BLaER1 treated with 17β-estradiol and CSF1 and Interleukin-3, amounts not matched to agents 10 nM and 100 nM (cell line): ENCODE measurements around the gene FAM3D.
"Not testable (repeated sequence)": the region's sequence is repeated elsewhere in the genome, so short reads cannot be mapped to it uniquely, and the experiment has no call there.

Experiments
- H3K27ac ChIP-seq, 11 experiments: shearing (Covaris generic); formaldehyde crosslinking; 2 replicates each; pipeline ENCODE4 v1.8.1; 2022
- H3K27me3 ChIP-seq, 11 experiments: shearing (Covaris generic); formaldehyde crosslinking; 2 replicates each; pipeline ENCODE4 v1.8.1; 2022
- H3K36me3 ChIP-seq, 11 experiments: shearing (Covaris generic); formaldehyde crosslinking; 2 replicates each; pipeline ENCODE4 v1.8.1; 2022
- H3K4me1 ChIP-seq, 10 experiments: shearing (Covaris generic); formaldehyde crosslinking; 2 replicates each; pipeline ENCODE4 v1.8.1; 2022
- H3K4me2 ChIP-seq, 11 experiments: shearing (Covaris generic); formaldehyde crosslinking; 2 replicates each; pipeline ENCODE4 v1.8.1; 2022
- H3K4me3 ChIP-seq, 10 experiments: shearing (Covaris generic); formaldehyde crosslinking; 2 replicates each; pipeline ENCODE4 v1.8.1; 2022
- H3K9ac ChIP-seq, 11 experiments: shearing (Covaris generic); formaldehyde crosslinking; 2 replicates each; pipeline ENCODE4 v1.8.1; 2022
- H3K9me3 ChIP-seq, 11 experiments: shearing (Covaris generic); formaldehyde crosslinking; replicated peaks in 1 of 11; 2 replicates each; pipeline ENCODE4 v1.8.1; 2022
- H4K20me1 ChIP-seq, 11 experiments: shearing (Covaris generic); formaldehyde crosslinking; 2 replicates each; pipeline ENCODE4 v1.8.1; 2022
- Cebpa-rat ChIP-seq, 11 experiments: shearing (Covaris generic); IDR thresholded peaks; 2 replicates each; pipeline ENCODE4 v1.8.1; 2022

Gene FAM3D

GRCh38 chr3:58688574-58688973 is 22.0 kb upstream of the FAM3D start:
- no peak overlapping the region for H3K27ac ChIP-seq
- peaks cover 49 to 79% (median 69%) of the 10 kb centered on the region in 11 experiments for H3K9me3 ChIP-seq
- H3K9ac ChIP-seq: no peak overlapping the region
- H4K20me1 ChIP-seq: no peaks in the 10 kb centered on the region
- no peak for TF ChIP-seq Cebpa-rat (IDR thresholded peaks at IDR 0.05)
- H3K4me3 ChIP-seq: no peak overlapping the region
- H3K4me2 ChIP-seq: no peak overlapping the region
- no peaks in the 10 kb centered on the region for H3K27me3 ChIP-seq
- H3K4me1 ChIP-seq: peaks cover 0 to 5% (median 2%) of the 10 kb centered on the region in 10 experiments; a peak in 14 of 20 replicates
- peaks cover 0 to 4% (median 0%) of the 10 kb centered on the region in 11 experiments; a peak in 2 of 22 replicates for H3K36me3 ChIP-seq

GRCh38 chr3:58686847-58687246 is 20.3 kb upstream of the FAM3D start:
- Histone ChIP-seq H3K4me3 (no peak overlapping the region), H3K4me2 (no peak overlapping the region), H3K36me3 (peaks cover 0 to 4% (median 0%) of the 10 kb centered on the region in 11 experiments; a peak in 2 of 22 replicates), H3K4me1 (peaks cover 4 to 12% (median 8%) of the 10 kb centered on the region in 10 experiments; a peak in 15 of 20 replicates), H3K27me3 (no peaks in the 10 kb centered on the region), H3K9me3 (peaks cover 36 to 68% (median 54%) of the 10 kb centered on the region in 11 experiments), H3K27ac (no peak overlapping the region), H3K9ac (no peak overlapping the region), H4K20me1 (no peaks in the 10 kb centered on the region)
- no peak for TF ChIP-seq Cebpa-rat (IDR thresholded peaks at IDR 0.05)

GRCh38 chr3:58685641-58686040 is 19.1 kb upstream of the FAM3D start:
- Histone ChIP-seq H3K36me3 (no peaks in the 10 kb centered on the region; a peak in 2 of 22 replicates), H3K4me2 (no peak overlapping the region), H3K9ac (no peak overlapping the region), H3K27me3 (no peaks in the 10 kb centered on the region), H3K27ac (no peak overlapping the region), H3K4me1 (peaks cover 4 to 12% (median 8%) of the 10 kb centered on the region in 10 experiments; a peak in 15 of 20 replicates), H3K9me3 (peaks cover 24 to 56% (median 42%) of the 10 kb centered on the region in 11 experiments), H4K20me1 (no peaks in the 10 kb centered on the region), H3K4me3 (no peak overlapping the region)
- no peak for TF ChIP-seq Cebpa-rat (IDR thresholded peaks at IDR 0.05)

GRCh38 chr3:58683466-58683865 is 16.9 kb upstream of the FAM3D start:
- no peak overlapping the region for H3K9ac ChIP-seq
- no peak for TF ChIP-seq Cebpa-rat (IDR thresholded peaks at IDR 0.05)
- peaks cover 7 to 20% (median 13%) of the 10 kb centered on the region in 10 experiments; a peak in 18 of 20 replicates for H3K4me1 ChIP-seq
- no peaks in the 10 kb centered on the region for H3K36me3 ChIP-seq
- no peaks in the 10 kb centered on the region for H4K20me1 ChIP-seq
- peak overlapping the region; percentile 1 to 38 (median 24); a peak in 9 of 22 replicates for H3K4me2 ChIP-seq
- no peak overlapping the region for H3K27ac ChIP-seq
- no peak overlapping the region for H3K4me3 ChIP-seq
- peaks cover 2 to 34% (median 20%) of the 10 kb centered on the region in 11 experiments; a peak in 21 of 22 replicates for H3K9me3 ChIP-seq
- H3K27me3 ChIP-seq: no peaks in the 10 kb centered on the region

- Histone ChIP-seq H3K4me1 (peaks cover 11 to 24% (median 17%) of the 10 kb centered on the region in 10 experiments; a peak in 18 of 20 replicates), H3K9ac (no peak overlapping the region), H3K27me3 (no peaks in the 10 kb centered on the region), H3K36me3 (no peaks in the 10 kb centered on the region), H3K4me2 (peak overlapping the region; percentile 1 to 38 (median 24); a peak in 9 of 22 replicates), H4K20me1 (no peaks in the 10 kb centered on the region), H3K27ac (no peak overlapping the region), H3K4me3 (no peak overlapping the region), H3K9me3 (peaks cover 0 to 32% (median 16%) of the 10 kb centered on the region in 11 experiments; a peak in 17 of 22 replicates)
- no peak for TF ChIP-seq Cebpa-rat (IDR thresholded peaks at IDR 0.05)
Observed at GRCh38 chr3:58683001-58683458, 16.5 kb upstream of the FAM3D start.

- no peak for TF ChIP-seq Cebpa-rat (IDR thresholded peaks at IDR 0.05)
- H3K27ac ChIP-seq: no peak overlapping the region
Observed at GRCh38 chr3:58681863-58682262, 15.3 kb upstream of the FAM3D start.

GRCh38 chr3:58680879-58681525 is 14.4 kb upstream of the FAM3D start:
- Histone ChIP-seq H3K9ac (no peak overlapping the region), H4K20me1 (no peaks in the 10 kb centered on the region), H3K4me3 (no peak overlapping the region), H3K9me3 (peaks cover 6 to 28% (median 12%) of the 10 kb centered on the region in 11 experiments; a peak in 16 of 22 replicates), H3K36me3 (no peaks in the 10 kb centered on the region), H3K27ac (no peak overlapping the region), H3K4me2 (no peak overlapping the region), H3K27me3 (no peaks in the 10 kb centered on the region), H3K4me1 (peaks cover 15 to 28% (median 22%) of the 10 kb centered on the region in 10 experiments; a peak in 19 of 20 replicates)
- TF ChIP-seq Cebpa-rat (IDR thresholded peaks at IDR 0.05): no peak

More at GRCh38 chr3:58681863-58682262, 15.3 kb upstream of the FAM3D start:
- Histone ChIP-seq H3K4me3 (no peak overlapping the region), H3K4me2 (no peak overlapping the region), H3K9me3 (peaks cover 0 to 25% (median 7%) of the 10 kb centered on the region in 11 experiments; a peak in 17 of 22 replicates), H3K4me1 (peaks cover 15 to 28% (median 22%) of the 10 kb centered on the region in 10 experiments; a peak in 19 of 20 replicates), H4K20me1 (no peaks in the 10 kb centered on the region), H3K9ac (no peak overlapping the region), H3K36me3 (no peaks in the 10 kb centered on the region), H3K27me3 (no peaks in the 10 kb centered on the region)

GRCh38 chr3:58679974-58680666 is 13.5 kb upstream of the FAM3D start:
- no peaks in the 10 kb centered on the region for H3K36me3 ChIP-seq
- no peaks in the 10 kb centered on the region for H4K20me1 ChIP-seq
- H3K27ac ChIP-seq: no peak overlapping the region
- no peaks in the 10 kb centered on the region for H3K27me3 ChIP-seq
- TF ChIP-seq Cebpa-rat (IDR thresholded peaks at IDR 0.05): no peak
- H3K9ac ChIP-seq: no peak overlapping the region
- H3K4me2 ChIP-seq: no peak overlapping the region
- peaks cover 15 to 28% (median 22%) of the 10 kb centered on the region in 10 experiments; a peak in 19 of 20 replicates for H3K4me1 ChIP-seq
- peaks cover 6 to 30% (median 15%) of the 10 kb centered on the region in 11 experiments; a peak in 15 of 22 replicates for H3K9me3 ChIP-seq
- no peak overlapping the region for H3K4me3 ChIP-seq

- H3K9me3 ChIP-seq: peaks cover 6 to 26% (median 17%) of the 10 kb centered on the region in 11 experiments; a peak in 15 of 22 replicates
- TF ChIP-seq Cebpa-rat (IDR thresholded peaks at IDR 0.05): no peak
- H3K27ac ChIP-seq: no peak overlapping the region
- H3K4me2 ChIP-seq: no peak overlapping the region
- H3K36me3 ChIP-seq: no peaks in the 10 kb centered on the region
- no peaks in the 10 kb centered on the region for H4K20me1 ChIP-seq
- peaks cover 15 to 28% (median 22%) of the 10 kb centered on the region in 10 experiments; a peak in 19 of 20 replicates for H3K4me1 ChIP-seq
- no peaks in the 10 kb centered on the region for H3K27me3 ChIP-seq
- H3K9ac ChIP-seq: no peak overlapping the region
- no peak overlapping the region for H3K4me3 ChIP-seq
Observed at GRCh38 chr3:58679446-58679845, 12.9 kb upstream of the FAM3D start.

- peak overlapping the region in 7 of 11 experiments; percentile 24 to 54 (median 37); a peak in 9 of 22 replicates for H3K27ac ChIP-seq
- H3K4me3 ChIP-seq, H4K20me1 ChIP-seq, H3K36me3 ChIP-seq, H3K27me3 ChIP-seq: not testable (repeated sequence)
- peaks cover 10 to 30% (median 16%) of the 10 kb centered on the region in 11 experiments; a peak in 16 of 22 replicates for H3K9me3 ChIP-seq
- H3K4me1 ChIP-seq: peaks cover 13 to 23% (median 19%) of the 10 kb centered on the region in 10 experiments; a peak in 19 of 20 replicates
- H3K9ac ChIP-seq: 0 out of 22 replicates have a peak overlapping the region, but pooled peaks of 1 of the 11 experiments have one; percentile 31
- peak overlapping the region; percentile 37 to 74 (median 55); a peak in 21 of 22 replicates for H3K4me2 ChIP-seq
Observed at GRCh38 chr3:58678177-58678970, 11.8 kb upstream of the FAM3D start.
